ENCODE measurements around the gene TMC1.
"Not testable (repeated sequence)": the region's sequence is repeated elsewhere in the genome, so short reads cannot be mapped to it uniquely, and the experiment has no call there.

Gene TMC1

GRCh38 chr9:72836790-72837189 lies 315.4 kb downstream of the TMC1 start:
- DNase-seq: no peak

DNA sequence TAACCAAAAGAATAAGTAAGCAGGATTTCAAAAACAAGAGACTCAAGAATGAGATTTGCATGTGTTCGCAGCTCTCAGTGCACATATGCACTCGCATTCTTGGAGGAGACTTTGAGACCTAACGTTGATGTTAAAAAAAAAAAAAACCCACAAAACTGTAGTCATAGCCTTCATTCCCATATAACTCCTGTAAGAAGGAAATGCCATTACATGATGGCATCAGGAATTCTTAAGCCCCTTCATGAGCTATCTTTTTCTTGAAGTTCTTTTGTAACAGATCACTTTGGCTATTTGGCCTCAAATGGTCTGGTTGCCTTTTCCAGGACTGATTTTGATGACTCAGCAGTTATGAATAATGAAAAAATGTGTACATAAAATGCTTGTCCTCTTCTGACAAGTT lies 317.7 kb downstream of the TMC1 start:
- DNase-seq: no peak

GRCh38 chr9:72843520-72844439 lies 322.4 kb downstream of the TMC1 start:
- DNase-seq: no peak

- peak; percentile 17 for DNase-seq
Observed at GRCh38 chr9:72844440-72844768, 323.0 kb downstream of the TMC1 start.

GRCh38 chr9:72845052-72845451 lies 323.6 kb downstream of the TMC1 start:
- not testable (repeated sequence) for DNase-seq

DNA sequence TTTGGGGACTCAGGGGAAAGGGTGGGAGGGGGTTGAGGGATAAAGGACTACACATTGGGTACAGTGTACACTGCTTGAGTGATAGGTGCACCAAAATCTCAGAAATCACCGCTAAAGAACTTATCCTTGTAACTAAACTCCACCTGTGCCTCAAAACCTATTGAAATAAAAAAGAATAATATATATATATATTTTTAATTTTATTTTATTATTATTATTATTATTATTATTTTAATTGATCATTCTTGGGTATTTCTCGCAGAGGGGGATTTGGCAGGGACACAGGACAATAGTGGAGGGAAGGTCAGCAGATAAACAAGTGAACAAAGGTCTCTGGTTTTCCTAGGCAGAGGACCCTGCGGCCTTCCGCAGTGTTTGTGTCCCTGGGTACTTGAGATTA lies 328.8 kb downstream of the TMC1 start:
- DNase-seq: not testable (repeated sequence)

GRCh38 chr9:72855321-72855720 lies 333.9 kb downstream of the TMC1 start:
- DNase-seq: no peak

GRCh38 chr9:72855890-72856523 lies 334.6 kb downstream of the TMC1 start:
- DNase-seq: no peak

- no peak for DNase-seq
Observed at GRCh38 chr9:72856972-72857623, 335.7 kb downstream of the TMC1 start.

DNA sequence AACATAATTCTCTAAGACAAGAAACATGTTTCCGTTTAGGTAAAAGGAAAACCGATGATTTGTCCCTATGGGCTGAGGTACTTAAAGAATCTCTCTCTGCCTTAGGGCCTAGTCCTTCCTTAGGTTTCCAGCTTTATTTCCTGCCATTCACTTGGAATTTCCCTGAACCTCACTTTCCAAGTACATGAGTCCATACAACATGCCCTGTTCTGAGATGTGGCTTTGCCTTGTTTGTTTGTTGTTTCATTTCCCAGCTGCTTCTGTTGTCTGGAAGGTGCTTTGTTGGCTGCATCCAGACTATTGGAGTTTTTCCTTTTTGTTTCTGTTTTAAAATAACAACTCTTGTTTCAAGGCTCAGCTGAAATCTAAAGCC lies 336.2 kb downstream of the TMC1 start:
- no peak for DNase-seq

- DNase-seq: no peak
Observed at GRCh38 chr9:72858089-72858912, 336.9 kb downstream of the TMC1 start.

GRCh38 chr9:72862788-72863187 lies 341.4 kb downstream of the TMC1 start:
- not testable (repeated sequence) for DNase-seq

GRCh38 chr9:72863456-72864094 lies 342.2 kb downstream of the TMC1 start:
- DNase-seq: no peak

GRCh38 chr9:72864327-72864726 lies 342.9 kb downstream of the TMC1 start:
- DNase-seq: no peak

DNA sequence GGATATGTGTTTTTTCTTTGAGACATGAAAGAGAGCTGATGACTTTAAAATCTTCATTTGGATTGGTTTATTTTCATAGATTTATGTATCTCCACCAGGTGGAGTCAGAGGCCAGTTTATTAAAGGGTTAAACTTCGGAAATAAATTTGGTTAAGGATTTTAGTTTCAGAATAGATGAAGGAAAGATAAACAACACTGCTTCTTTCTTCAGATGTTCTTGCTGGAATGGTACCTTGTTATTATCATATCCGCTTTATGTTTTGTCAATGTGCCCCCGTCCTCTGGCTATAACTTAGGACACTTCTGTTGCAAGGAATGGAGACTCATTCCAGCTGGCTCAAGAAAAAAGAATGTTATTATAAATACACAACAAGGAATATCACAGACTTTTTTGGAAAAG lies 350.3 kb downstream of the TMC1 start:
- peak; percentile 22 for DNase-seq

DNA sequence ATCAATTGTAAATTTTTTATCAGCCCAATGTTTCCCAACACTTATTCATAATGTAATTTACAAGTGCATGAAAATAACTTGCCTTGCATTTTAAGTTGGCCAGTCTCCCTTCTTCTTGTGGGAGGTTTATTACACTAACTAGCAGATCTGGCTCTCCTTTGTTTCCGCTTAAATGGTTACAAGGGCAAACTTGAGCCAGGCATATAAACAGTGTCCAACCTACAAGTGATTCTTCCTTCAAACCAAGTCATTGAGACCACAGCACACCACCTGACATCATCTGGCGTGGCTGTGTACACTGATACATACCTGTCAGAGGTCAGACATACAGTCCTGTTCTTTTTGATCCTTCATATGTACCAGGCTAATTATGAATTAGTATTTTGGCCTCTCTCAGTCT lies 351.3 kb downstream of the TMC1 start:
- DNase-seq: no peak

GRCh38 chr9:72873456-72873855 lies 352.0 kb downstream of the TMC1 start:
- DNase-seq: no peak

- DNase-seq: no peak
Observed at GRCh38 chr9:72874344-72874743, 352.9 kb downstream of the TMC1 start.

DNA sequence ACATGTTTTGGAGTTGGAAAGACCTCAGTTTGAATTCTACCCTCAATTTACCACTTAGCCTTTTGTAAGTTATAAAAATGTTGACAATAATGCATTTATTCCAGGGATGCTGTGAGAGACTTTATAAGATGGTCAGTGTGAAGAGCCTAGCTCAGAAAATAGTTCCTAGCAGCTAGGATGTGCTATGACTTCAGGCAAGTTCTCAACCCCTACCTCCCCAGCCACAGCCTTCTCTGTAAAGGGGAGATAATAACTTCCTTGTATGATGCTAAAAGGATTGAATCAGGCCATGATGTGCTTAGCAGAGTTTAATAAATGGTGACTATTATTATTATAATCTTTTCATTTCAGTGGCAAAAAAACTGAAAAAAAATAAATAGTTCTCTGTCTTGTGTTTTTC lies 353.8 kb downstream of the TMC1 start:
- no peak for DNase-seq

GRCh38 chr9:72880821-72881220 lies 359.4 kb downstream of the TMC1 start:
- DNase-seq: no peak

- no peak for DNase-seq
Observed at GRCh38 chr9:72882117-72882775, 360.8 kb downstream of the TMC1 start.

DNA sequence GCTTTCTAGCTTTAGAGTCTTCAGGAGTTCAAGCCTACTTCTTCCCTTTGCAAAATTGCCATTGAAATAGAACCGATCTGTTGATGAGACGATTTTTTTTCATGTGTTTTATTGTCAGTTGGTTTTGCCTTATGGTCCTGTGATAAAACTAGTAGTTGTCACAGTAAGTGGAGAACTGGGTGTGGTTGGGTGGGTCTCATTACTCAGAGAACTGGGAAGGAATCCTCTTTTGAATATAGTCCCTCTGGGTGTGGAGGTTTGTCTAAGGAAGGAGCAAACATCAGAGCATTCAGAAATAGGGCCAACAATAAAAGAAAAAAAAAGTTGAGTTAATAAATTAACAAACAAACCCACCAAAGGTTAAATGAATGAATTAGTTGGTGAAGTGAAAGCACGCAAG lies 362.5 kb downstream of the TMC1 start:
- DNase-seq: no peak
